ENCODE data around the gene MAGI1. TPM values are rescaled to one million over a fixed set of nuclear protein-coding genes. Genes with fewer than 3 reads are reported as not detected.

Gene MAGI1
- total RNA-seq, 4 donors from 2014 or later = 49.5 to 72.1 (median 67.6) TPM

DNA sequence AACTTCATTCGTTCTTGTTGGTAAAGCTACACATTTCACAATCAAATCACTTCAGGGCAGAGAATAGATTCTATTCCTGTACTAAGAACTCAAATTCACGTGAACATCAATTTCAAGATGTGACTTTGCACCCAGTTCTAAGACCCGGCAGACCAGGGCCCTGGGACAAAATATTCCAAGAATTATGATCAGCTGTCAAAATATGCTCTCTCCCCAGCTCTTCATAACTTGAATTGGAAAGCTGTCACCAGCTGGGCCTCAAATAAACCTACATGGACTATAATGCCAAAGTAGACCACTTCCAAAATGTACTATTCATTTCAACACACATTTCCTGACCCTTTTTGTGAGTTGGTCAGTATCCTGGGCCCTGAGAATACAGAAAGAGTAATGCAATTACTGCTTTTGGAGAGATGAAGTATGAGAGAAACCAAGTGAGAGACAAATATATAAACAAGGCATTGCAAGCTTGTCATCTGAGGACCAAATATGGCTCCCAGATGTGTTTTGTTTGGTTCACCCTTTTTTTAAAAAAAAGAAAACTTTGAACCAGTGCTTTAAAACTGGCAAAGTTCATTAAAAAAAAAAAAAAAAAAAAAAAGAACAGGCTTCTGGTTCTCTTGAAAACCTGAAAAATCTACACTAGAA, 14.9 kb downstream of the MAGI1 start:
- no peak for DNase-seq
- no peaks in the 10 kb centered on the region for H3K9me3 ChIP-seq
- no peak overlapping the region for H3K4me3 ChIP-seq
- H3K27ac ChIP-seq = no peak overlapping the region
- H3K4me1 ChIP-seq = peaks cover 0 to 9% (median 0%) of the 10 kb centered on the region in 4 donors
- TF ChIP-seq POLR2A (IDR thresholded peaks at IDR 0.05) = no peak
- TF ChIP-seq, protein P1, sequence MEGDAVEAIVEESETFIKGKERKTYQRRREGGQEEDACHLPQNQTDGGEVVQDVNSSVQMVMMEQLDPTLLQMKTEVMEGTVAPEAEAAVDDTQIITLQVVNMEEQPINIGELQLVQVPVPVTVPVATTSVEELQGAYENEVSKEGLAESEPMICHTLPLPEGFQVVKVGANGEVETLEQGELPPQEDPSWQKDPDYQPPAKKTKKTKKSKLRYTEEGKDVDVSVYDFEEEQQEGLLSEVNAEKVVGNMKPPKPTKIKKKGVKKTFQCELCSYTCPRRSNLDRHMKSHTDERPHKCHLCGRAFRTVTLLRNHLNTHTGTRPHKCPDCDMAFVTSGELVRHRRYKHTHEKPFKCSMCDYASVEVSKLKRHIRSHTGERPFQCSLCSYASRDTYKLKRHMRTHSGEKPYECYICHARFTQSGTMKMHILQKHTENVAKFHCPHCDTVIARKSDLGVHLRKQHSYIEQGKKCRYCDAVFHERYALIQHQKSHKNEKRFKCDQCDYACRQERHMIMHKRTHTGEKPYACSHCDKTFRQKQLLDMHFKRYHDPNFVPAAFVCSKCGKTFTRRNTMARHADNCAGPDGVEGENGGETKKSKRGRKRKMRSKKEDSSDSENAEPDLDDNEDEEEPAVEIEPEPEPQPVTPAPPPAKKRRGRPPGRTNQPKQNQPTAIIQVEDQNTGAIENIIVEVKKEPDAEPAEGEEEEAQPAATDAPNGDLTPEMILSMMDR (IDR thresholded peaks at IDR 0.05) = no peak
- no peaks in the 10 kb centered on the region for H3K27me3 ChIP-seq
- H3K36me3 ChIP-seq = no peaks in the 10 kb centered on the region

DNA sequence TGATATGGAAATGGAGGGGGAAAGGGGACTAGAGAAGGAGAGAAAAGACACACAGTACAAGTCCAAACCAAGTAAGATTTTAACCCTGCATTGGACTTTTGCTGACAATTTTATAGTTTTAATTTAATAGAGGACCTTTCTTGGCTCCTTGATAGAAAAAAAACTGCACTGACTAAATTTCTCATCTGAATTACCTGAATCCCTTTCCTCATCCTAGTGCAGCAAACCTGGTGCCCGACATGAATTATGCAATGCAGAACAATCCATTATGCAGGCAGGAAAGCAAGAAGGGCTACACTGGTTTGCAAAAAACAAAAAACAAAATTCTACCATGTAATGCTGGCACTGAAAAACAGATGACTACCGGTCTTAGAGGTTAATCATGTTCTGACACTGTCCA, 15.5 kb downstream of the MAGI1 start:
- Histone ChIP-seq H3K4me3 (no peak overlapping the region), H3K9me3 (no peaks in the 10 kb centered on the region), H3K4me1 (peaks cover 0 to 9% (median 0%) of the 10 kb centered on the region in 4 donors), H3K36me3 (no peaks in the 10 kb centered on the region), H3K27me3 (no peaks in the 10 kb centered on the region), H3K27ac (no peak overlapping the region)
- no peak for DNase-seq
- TF ChIP-seq, protein P1 (IDR thresholded peaks at IDR 0.05) = no peak
- no peak for TF ChIP-seq POLR2A (IDR thresholded peaks at IDR 0.05)

DNA sequence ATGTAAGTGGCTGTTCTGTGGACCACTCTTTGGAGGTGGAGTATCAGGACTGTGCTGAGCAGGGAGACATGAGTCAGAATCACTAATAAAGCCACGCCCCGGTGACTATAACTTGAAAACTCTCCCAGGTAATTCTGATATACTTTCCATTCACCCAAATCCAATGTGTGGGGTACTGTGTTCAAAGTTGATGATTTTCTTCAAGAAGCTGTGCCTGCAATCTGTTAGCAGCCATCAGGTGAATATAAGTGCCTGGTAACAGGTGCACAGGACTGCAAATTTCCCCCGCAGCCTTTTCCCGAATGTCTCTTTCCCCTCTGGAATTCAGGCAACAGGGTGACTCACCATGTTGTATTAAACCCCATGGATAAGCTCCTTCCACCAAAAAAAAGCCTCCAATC, 17.0 kb downstream of the MAGI1 start:
- Histone ChIP-seq H3K9me3 (no peaks in the 10 kb centered on the region), H3K27me3 (no peaks in the 10 kb centered on the region), H3K27ac (no peak overlapping the region), H3K4me3 (no peak overlapping the region), H3K36me3 (no peaks in the 10 kb centered on the region), H3K4me1 (peaks cover 0 to 9% (median 0%) of the 10 kb centered on the region in 4 donors)
- DNase-seq = peak in 1 of 3 donors; percentile 71
- TF ChIP-seq POLR2A (IDR thresholded peaks at IDR 0.05) = no peak
- TF ChIP-seq, protein P1 (IDR thresholded peaks at IDR 0.05) = no peak

DNA sequence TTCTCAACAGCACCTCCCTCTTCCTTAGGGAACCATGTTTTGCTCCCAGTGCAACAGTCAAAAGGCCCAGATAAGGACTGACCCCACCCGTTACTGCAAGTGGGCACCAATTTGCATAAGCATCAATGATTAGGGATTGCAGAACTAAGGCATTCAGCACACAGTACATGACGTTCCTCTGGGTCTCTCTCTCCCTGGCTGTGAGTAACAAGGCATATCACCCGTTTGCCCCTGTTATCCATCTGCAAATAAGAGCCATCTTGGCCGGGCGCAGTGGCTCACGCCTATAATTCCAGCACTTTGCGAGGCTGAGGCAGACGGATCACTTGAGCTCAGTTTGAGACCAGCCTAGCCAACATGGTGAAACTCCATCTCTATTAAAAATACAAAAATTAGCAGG, 18.8 kb downstream of the MAGI1 start:
- H3K4me1 ChIP-seq = peaks cover 0 to 9% (median 0%) of the 10 kb centered on the region in 4 donors
- no peak for DNase-seq
- H3K9me3 ChIP-seq = no peaks in the 10 kb centered on the region
- TF ChIP-seq POLR2A (IDR thresholded peaks at IDR 0.05) = no peak
- TF ChIP-seq, protein P1 (IDR thresholded peaks at IDR 0.05) = no peak
- no peak overlapping the region for H3K4me3 ChIP-seq
- no peaks in the 10 kb centered on the region for H3K36me3 ChIP-seq
- H3K27ac ChIP-seq = no peak overlapping the region
- no peaks in the 10 kb centered on the region for H3K27me3 ChIP-seq

DNA sequence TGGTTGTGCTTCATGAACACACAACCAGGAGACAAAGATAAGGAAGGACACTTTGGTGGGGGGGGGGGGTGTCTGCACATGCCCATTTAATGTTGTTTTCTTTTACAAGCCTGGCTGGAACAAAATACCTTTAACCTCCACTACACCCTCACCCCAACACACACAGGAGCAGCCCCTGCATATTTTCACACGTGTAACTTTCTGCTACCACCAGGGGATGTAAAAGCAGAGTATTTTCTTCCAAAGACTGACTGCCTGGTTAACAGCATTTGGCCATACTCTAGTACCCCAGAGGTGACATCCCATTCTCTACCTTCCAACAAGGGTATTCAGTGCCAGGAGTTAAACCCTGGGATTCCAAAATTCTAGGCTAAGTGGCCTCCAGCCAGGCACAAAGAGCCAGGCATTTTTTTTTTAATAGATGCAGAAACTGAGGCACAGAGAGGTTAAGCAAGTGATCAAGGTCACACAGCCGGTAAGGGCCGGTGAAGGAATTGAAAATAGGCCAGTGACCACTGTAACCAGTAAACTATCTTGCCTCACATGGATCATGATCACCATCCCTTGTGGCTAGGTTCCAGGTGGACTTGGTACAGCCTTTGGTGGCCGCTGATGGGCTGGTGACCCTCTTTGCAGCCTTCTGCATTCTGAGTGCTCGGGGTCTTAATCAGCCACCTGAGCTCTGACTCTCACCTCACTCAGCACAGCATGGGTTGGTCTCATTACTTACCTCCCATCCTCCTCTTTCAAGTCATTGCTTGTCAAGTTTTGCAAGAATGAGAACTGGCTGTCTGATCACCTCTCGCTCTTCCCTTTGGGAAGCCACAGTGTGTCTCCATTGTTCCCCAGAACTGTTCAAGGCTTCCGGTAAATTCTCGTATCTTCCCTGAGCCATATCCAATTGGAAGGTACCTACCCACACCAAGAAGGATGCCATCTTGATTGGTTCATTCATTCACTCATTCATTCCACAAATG, 20.4 kb downstream of the MAGI1 start:
- Histone ChIP-seq H3K27ac (no peak overlapping the region), H3K9me3 (no peaks in the 10 kb centered on the region), H3K4me3 (no peak overlapping the region), H3K27me3 (no peaks in the 10 kb centered on the region), H3K36me3 (no peaks in the 10 kb centered on the region), H3K4me1 (peaks cover 0 to 9% (median 0%) of the 10 kb centered on the region in 4 donors)
- DNase-seq = no peak
- no peak for TF ChIP-seq POLR2A (IDR thresholded peaks at IDR 0.05)
- TF ChIP-seq, protein P1 (IDR thresholded peaks at IDR 0.05) = no peak
